HCT116 (cell line): ENCODE data around the gene CAPN13. TPM values are rescaled to one million over a fixed set of nuclear protein-coding genes. Genes with fewer than 3 reads are reported as not detected.

Experiments
- ATAC-seq: fragments of 200-7000 bp; cut with Tn5 transposase; 2 replicates; pipeline ENCODE4 v1.9.1; 2020; ENCODE audit warnings: mild to moderate bottlenecking, moderate library complexity
- BruUV-seq: library from RNA; stranded (reverse); fragments of 400-500 nt; replicated peaks from 2 replicates; lab custom pipeline; 2021; lab: Mats Ljungman, UMichigan
- CTCF ChIA-PET: fragments of 300-600 bp; sonication (Branson Sonifier 250); formaldehyde crosslinking; loops from one replicate; lab custom pipeline; 2021; ENCODE audit warnings: antibody characterized with exemption; lab: Charles Lee
- POLR2A ChIA-PET: fragments of 300-600, 350-600 bp; sonication (Branson Sonifier 250); formaldehyde crosslinking; loops from one replicate; lab custom pipeline; 2021; ENCODE audit warnings: antibody characterized with exemption; lab: Charles Lee
- RAD21 ChIA-PET, 2 experiments: fragments of 300-600 bp; sonication (Branson Sonifier 250); formaldehyde crosslinking; loops; one replicate each; lab custom pipeline; 2023; ENCODE audit warnings: low total read pairs in 2 of 2; ENCODE audit not compliant: uncharacterized antibody in 2 of 2, unreplicated experiment in 2 of 2, low non-redundant PET in 1 of 2; lab: Charles Lee
- DNase-seq: peaks from one replicate; pipeline ENCODE4 v3.0.0-alpha.2; 2010; ENCODE audit warnings: low read depth, low spot score
- H2AFZ ChIP-seq: fragments of 200-600 bp; shearing (Covaris generic), sonication (generic); 2 replicates; pipeline ENCODE4 v1.6.1; 2017; ENCODE audit warnings: low read depth, mixed run types, mixed read lengths, antibody characterized with exemption, low read length; ENCODE audit not compliant: poor library complexity, severe bottlenecking
- H3K27ac ChIP-seq: 2 replicates; pipeline ENCODE4 v1.5.1; 2012; ENCODE audit warnings: low read depth, low read length
- H3K27me3 ChIP-seq: fragments of 200-600 bp; sonication (generic); 2 replicates; pipeline ENCODE4 v1.6.1; 2016; ENCODE audit warnings: mixed run types, low read length, mixed read lengths; ENCODE audit not compliant: insufficient read depth
- H3K36me3 ChIP-seq, 2 experiments: fragments of 200-500 bp in 1 of 2; fragments of 200-600 bp in 1 of 2; sonication (Bioruptor generic) in 1 of 2; sonication (generic) in 1 of 2; 2 replicates each; pipeline versions ENCODE4 v1.5.1 to v1.6.1; 2014 to 2016; ENCODE audit warnings: low read length in 2 of 2, inconsistent platforms in 1 of 2, mixed read lengths in 1 of 2, mixed run types in 1 of 2; ENCODE audit not compliant: insufficient read depth in 2 of 2, control insufficient read depth in 1 of 2
- H3K4me1 ChIP-seq, 2 experiments: fragments of 200-600 bp in 1 of 2; sonication (generic) in 1 of 2; 2 replicates each; pipeline versions ENCODE4 v1.5.1 to v1.6.1; 2012 to 2017; ENCODE audit warnings: low read length in 2 of 2, inconsistent platforms in 1 of 2, mild to moderate bottlenecking in 1 of 2, mixed read lengths in 1 of 2, mixed run types in 1 of 2, moderate library complexity in 1 of 2; ENCODE audit not compliant: insufficient read depth in 2 of 2, control insufficient read depth in 1 of 2
- H3K4me2 ChIP-seq: fragments of 200-600 bp; sonication (generic); 2 replicates; pipeline ENCODE4 v1.6.1; 2017; ENCODE audit warnings: mixed run types, low read length, mixed read lengths
- H3K4me3 ChIP-seq, 2 experiments: fragments of 200-600 bp in 1 of 2; sonication (generic) in 1 of 2; replicated peaks in 1 of 2; 2 replicates each; pipeline ENCODE4 v1.5.1; 2011 to 2016; ENCODE audit warnings: low read length in 2 of 2, control low read depth in 1 of 2, low read depth in 1 of 2, mild to moderate bottlenecking in 1 of 2, mixed read lengths in 1 of 2, mixed run types in 1 of 2
- H3K79me2 ChIP-seq: fragments of 200-600 bp; sonication (generic); 2 replicates; pipeline ENCODE4 v1.6.1; 2017; ENCODE audit warnings: mild to moderate bottlenecking, mixed run types, low read length, moderate library complexity, mixed read lengths; ENCODE audit not compliant: insufficient read depth
- H3K9ac ChIP-seq: fragments of 200-600 bp; sonication (generic); 2 replicates; pipeline ENCODE4 v1.6.1; 2016; ENCODE audit warnings: low read length, mixed read lengths
- H3K9me2 ChIP-seq: fragments of 200-600 bp; sonication (generic), shearing (Covaris generic); 2 replicates; pipeline ENCODE4 v1.6.1; 2017; ENCODE audit warnings: mixed run types, mild to moderate bottlenecking, moderate library complexity; ENCODE audit not compliant: insufficient read depth
- H3K9me3 ChIP-seq, 2 experiments: fragments of 200-500 bp in 1 of 2; fragments of 200-600 bp in 1 of 2; sonication (Bioruptor generic) in 1 of 2; sonication (generic) in 1 of 2; 2 replicates each; pipeline ENCODE4 v1.6.1; 2014 to 2017; ENCODE audit warnings: low read length in 2 of 2, mixed read lengths in 2 of 2, inconsistent platforms in 1 of 2, low read depth in 1 of 2, mild to moderate bottlenecking in 1 of 2, mixed run types in 1 of 2, moderate library complexity in 1 of 2; ENCODE audit not compliant: control insufficient read depth in 1 of 2, insufficient read depth in 1 of 2
- H4K20me1 ChIP-seq: fragments of 200-600 bp; sonication (generic), shearing (Covaris generic); 2 replicates; pipeline ENCODE4 v1.6.1; 2017; ENCODE audit warnings: mixed run types, mild to moderate bottlenecking, moderate library complexity; ENCODE audit not compliant: insufficient read depth
- ELF1 ChIP-seq: IDR thresholded peaks from 2 replicates; pipeline ENCODE4 v1.6.1; 2012; ENCODE audit warnings: low read depth, borderline replicate concordance
- EZH2 ChIP-seq: fragments of 200-600 bp; sonication (generic); IDR thresholded peaks from 2 replicates; pipeline ENCODE4 v1.6.1; 2017; ENCODE audit warnings: antibody characterized with exemption, mixed run types
- SIN3A ChIP-seq: IDR thresholded peaks from 2 replicates; pipeline ENCODE4 v1.6.1; 2012; ENCODE audit warnings: low read depth
- SRF ChIP-seq: IDR thresholded peaks from 2 replicates; pipeline ENCODE4 v1.6.1; 2012; ENCODE audit warnings: low read depth
- ZFX ChIP-seq: fragments of 450-650 bp; IDR thresholded peaks from 2 replicates; pipeline ENCODE4 v1.6.1; 2017
- intact Hi-C: fragments of 100-400 bp; cut with micrococcal nuclease; formaldehyde crosslinking; loops from 2 replicates; pipeline ENCODE4 v1.10.0; 2022
- total RNA-seq: library from RNA; stranded (reverse); gene quantifications from one replicate; pipeline ENCODE4 v1.2.1, GENCODE V29; 2021; ENCODE audit not compliant: unreplicated experiment
- TF ChIP-seq, protein P1 (sequence below), 3 experiments: fragments of 200-600 bp in 1 of 3; sonication (generic) in 1 of 3; IDR thresholded peaks in 2 of 3; conservative IDR thresholded peaks in 1 of 3; 2 replicates each; pipeline ENCODE4 v1.5.1; 2012 to 2017; ENCODE audit warnings: low read depth in 2 of 3, low read length in 2 of 3, antibody characterized with exemption in 1 of 3, borderline replicate concordance in 1 of 3, control low read depth in 1 of 3, mild to moderate bottlenecking in 1 of 3, mixed read lengths in 1 of 3, mixed run types in 1 of 3, moderate library complexity in 1 of 3; ENCODE audit not compliant: insufficient read depth in 1 of 3
- TF ChIP-seq, protein P2 (sequence below): IDR thresholded peaks from 2 replicates; pipeline ENCODE4 v1.6.1; 2011; ENCODE audit warnings: mild to moderate bottlenecking, low read length, moderate library complexity; ENCODE audit not compliant: insufficient replicate concordance; ENCODE audit errors: extremely low read depth
- TF ChIP-seq, protein P3 (sequence below): IDR thresholded peaks from 2 replicates; pipeline ENCODE4 v1.6.1; 2012

CAPN13 gene
- total RNA-seq, 1 experiment from 2014 or later = 0.25 TPM

DNA sequence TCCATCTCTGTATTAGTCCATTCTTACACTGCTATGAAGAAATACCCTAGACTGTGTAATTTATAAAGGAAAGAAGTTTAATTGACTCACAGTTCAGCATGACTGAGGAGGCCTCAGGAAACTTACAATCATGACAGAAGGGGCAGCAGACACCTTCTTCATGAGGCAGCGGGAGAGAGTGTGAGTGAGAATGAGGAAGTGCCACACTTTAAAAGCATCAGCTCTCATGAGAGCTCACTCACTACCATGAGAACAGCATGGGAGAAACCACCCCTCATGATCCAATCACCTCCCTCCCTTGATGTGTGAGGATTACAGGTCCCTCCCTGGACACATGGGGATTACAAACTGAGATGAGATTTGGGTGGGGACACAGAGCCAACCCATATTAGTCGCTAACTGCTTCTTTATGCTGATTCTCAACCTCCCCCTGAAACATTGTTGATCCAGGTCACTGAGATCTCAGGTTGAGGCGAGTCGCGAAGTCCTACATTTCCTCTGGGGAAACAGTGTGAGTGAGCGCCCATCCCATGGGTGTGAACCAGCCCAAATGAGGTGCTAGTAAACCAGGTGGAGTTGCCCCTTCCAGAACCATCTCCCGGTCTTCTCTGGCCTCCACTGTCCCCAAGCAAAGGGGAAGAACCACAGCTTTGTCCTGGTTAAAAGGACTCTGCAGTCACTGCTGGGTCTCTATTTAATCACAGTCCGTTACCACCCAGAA lies 123.8 kb downstream of the CAPN13 start:
- no peaks in the 10 kb centered on the region for H4K20me1 ChIP-seq
- intact Hi-C loops = no loop called here
- no peak overlapping the region for H3K4me3 ChIP-seq
- DNase-seq = no peak
- H3K4me2 ChIP-seq = no peak overlapping the region
- TF ChIP-seq ELF1 = no peak
- TF ChIP-seq, protein P1, sequence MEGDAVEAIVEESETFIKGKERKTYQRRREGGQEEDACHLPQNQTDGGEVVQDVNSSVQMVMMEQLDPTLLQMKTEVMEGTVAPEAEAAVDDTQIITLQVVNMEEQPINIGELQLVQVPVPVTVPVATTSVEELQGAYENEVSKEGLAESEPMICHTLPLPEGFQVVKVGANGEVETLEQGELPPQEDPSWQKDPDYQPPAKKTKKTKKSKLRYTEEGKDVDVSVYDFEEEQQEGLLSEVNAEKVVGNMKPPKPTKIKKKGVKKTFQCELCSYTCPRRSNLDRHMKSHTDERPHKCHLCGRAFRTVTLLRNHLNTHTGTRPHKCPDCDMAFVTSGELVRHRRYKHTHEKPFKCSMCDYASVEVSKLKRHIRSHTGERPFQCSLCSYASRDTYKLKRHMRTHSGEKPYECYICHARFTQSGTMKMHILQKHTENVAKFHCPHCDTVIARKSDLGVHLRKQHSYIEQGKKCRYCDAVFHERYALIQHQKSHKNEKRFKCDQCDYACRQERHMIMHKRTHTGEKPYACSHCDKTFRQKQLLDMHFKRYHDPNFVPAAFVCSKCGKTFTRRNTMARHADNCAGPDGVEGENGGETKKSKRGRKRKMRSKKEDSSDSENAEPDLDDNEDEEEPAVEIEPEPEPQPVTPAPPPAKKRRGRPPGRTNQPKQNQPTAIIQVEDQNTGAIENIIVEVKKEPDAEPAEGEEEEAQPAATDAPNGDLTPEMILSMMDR (IDR thresholded peaks at IDR 0.05 in 2 of 3, conservative IDR thresholded peaks at IDR 0.05 in 1 of 3; ENCODE audit: borderline replicate concordance in 1 of 3, insufficient read depth in 1 of 3, low read depth in 2 of 3, low read length in 2 of 3) = no peak
- no peak for TF ChIP-seq SIN3A
- TF ChIP-seq, protein P2, sequence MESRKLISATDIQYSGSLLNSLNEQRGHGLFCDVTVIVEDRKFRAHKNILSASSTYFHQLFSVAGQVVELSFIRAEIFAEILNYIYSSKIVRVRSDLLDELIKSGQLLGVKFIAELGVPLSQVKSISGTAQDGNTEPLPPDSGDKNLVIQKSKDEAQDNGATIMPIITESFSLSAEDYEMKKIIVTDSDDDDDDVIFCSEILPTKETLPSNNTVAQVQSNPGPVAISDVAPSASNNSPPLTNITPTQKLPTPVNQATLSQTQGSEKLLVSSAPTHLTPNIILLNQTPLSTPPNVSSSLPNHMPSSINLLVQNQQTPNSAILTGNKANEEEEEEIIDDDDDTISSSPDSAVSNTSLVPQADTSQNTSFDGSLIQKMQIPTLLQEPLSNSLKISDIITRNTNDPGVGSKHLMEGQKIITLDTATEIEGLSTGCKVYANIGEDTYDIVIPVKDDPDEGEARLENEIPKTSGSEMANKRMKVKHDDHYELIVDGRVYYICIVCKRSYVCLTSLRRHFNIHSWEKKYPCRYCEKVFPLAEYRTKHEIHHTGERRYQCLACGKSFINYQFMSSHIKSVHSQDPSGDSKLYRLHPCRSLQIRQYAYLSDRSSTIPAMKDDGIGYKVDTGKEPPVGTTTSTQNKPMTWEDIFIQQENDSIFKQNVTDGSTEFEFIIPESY = no peak
- TF ChIP-seq ZFX = no peak
- no peak for TF ChIP-seq SRF
- TF ChIP-seq, protein P3, sequence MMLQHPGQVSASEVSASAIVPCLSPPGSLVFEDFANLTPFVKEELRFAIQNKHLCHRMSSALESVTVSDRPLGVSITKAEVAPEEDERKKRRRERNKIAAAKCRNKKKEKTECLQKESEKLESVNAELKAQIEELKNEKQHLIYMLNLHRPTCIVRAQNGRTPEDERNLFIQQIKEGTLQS = no peak
- TF ChIP-seq EZH2 = no peak
- ChIA-PET RAD21 (no interaction called here), POLR2A (no interaction called here), CTCF (no interaction called here)
- ATAC-seq = no peak
- no peaks in the 10 kb centered on the region for H3K36me3 ChIP-seq
- H3K27ac ChIP-seq = no peak overlapping the region
- no peak overlapping the region for H2AFZ ChIP-seq
- BruUV-seq = no TSS peak
- H3K9ac ChIP-seq = no peak overlapping the region
- no peaks in the 10 kb centered on the region for H3K9me2 ChIP-seq
- H3K27me3 ChIP-seq = no peaks in the 10 kb centered on the region
- no peaks in the 10 kb centered on the region for H3K79me2 ChIP-seq
- H3K4me1 ChIP-seq = no peaks in the 10 kb centered on the region
- H3K9me3 ChIP-seq = no peaks in the 10 kb centered on the region
